Endothelial cell of umbilical vein (primary cell): Measurements from ENCODE around the gene PKNOX2. TPM values are rescaled to one million over a fixed set of nuclear protein-coding genes. Genes with fewer than 3 reads are reported as not detected.

Source experiments
- BruUV-seq: library from RNA; stranded (reverse); fragments of 400-500 nt; replicated peaks from 2 replicates; lab custom pipeline; 2021; lab: Mats Ljungman, UMichigan
- CTCF ChIA-PET: fragments of 300-600, 350-600 bp; sonication (Branson Sonifier 250); formaldehyde crosslinking; loops from one replicate; lab custom pipeline; 2021; ENCODE audit warnings: antibody characterized with exemption, inconsistent platforms; lab: Charles Lee
- POLR2A ChIA-PET: fragments of 300-600, 350-600 bp; sonication (Branson Sonifier 250); formaldehyde crosslinking; loops from one replicate; lab custom pipeline; 2021; ENCODE audit warnings: antibody characterized with exemption, inconsistent platforms; lab: Charles Lee
- DNase-seq: peaks from one replicate; pipeline ENCODE4 v3.0.0-alpha.2; 2011; ENCODE audit warnings: low read depth, low spot score
- FAIRE-seq: peaks from 2 replicates; lab custom pipeline; 2011; peaks lifted over from hg19 to GRCh38; lab: Jason Lieb, UNC
- H2AFZ ChIP-seq: 2 replicates; pipeline ENCODE4 v1.6.0; 2012; ENCODE audit warnings: low read depth, low read length, control low read depth, inconsistent platforms
- H3K27ac ChIP-seq: 2 replicates; pipeline ENCODE4 v1.5.1; 2011; ENCODE audit warnings: low read depth, mild to moderate bottlenecking, control low read depth, low read length, moderate library complexity; ENCODE audit not compliant: insufficient read depth
- H3K27me3 ChIP-seq, 2 experiments: 2 replicates each; pipeline versions ENCODE4 v1.6.0 to v1.6.1; 2011; ENCODE audit warnings: low read length in 2 of 2, mixed read lengths in 1 of 2; ENCODE audit not compliant: control insufficient read depth in 2 of 2, insufficient read depth in 2 of 2
- H3K36me3 ChIP-seq, 2 experiments: 2 replicates in 1 of 2; 3 replicates in 1 of 2; pipeline ENCODE4 v1.5.1; 2011; ENCODE audit warnings: low read length in 2 of 2, mild to moderate bottlenecking in 1 of 2, moderate library complexity in 1 of 2; ENCODE audit not compliant: control insufficient read depth in 2 of 2, insufficient read depth in 2 of 2; ENCODE audit errors: extremely low read depth in 1 of 2
- H3K4me1 ChIP-seq: 3 replicates; pipeline ENCODE4 v1.5.1; 2011; ENCODE audit warnings: mild to moderate bottlenecking, low read length; ENCODE audit not compliant: control insufficient read depth, insufficient read depth; ENCODE audit errors: extremely low read depth
- H3K4me2 ChIP-seq: 2 replicates; pipeline ENCODE4 v1.6.1; 2011; ENCODE audit warnings: low read length, control low read depth, mixed read lengths; ENCODE audit not compliant: insufficient read depth
- H3K4me3 ChIP-seq, 3 experiments: fragments of 200-600 bp in 1 of 3; sonication (generic), shearing (Covaris generic) in 1 of 3; replicated peaks in 1 of 3; 2 replicates each; pipeline ENCODE4 v1.5.1; 2011 to 2016; ENCODE audit warnings: control low read depth in 3 of 3, low read length in 3 of 3, mild to moderate bottlenecking in 2 of 3, inconsistent platforms in 1 of 3, low read depth in 1 of 3, moderate library complexity in 1 of 3; ENCODE audit not compliant: insufficient read depth in 1 of 3
- H3K79me2 ChIP-seq: 2 replicates; pipeline ENCODE4 v1.6.0; 2012; ENCODE audit warnings: low read length, inconsistent platforms; ENCODE audit not compliant: control insufficient read depth, insufficient read depth
- H3K9ac ChIP-seq: replicated peaks from 2 replicates; pipeline ENCODE3; 2011; ENCODE audit warnings: low read length, control low read depth; ENCODE audit not compliant: insufficient read depth; ENCODE audit errors: extremely low read depth
- H3K9me1 ChIP-seq: replicated peaks from 3 replicates; pipeline ENCODE4 v1.6.0; 2011; ENCODE audit warnings: mild to moderate bottlenecking, low read length; ENCODE audit not compliant: control insufficient read depth, insufficient read depth; ENCODE audit errors: extremely low read depth
- H3K9me3 ChIP-seq: replicated peaks from 2 replicates; pipeline ENCODE4 v1.5.1; 2012; ENCODE audit warnings: low read length, inconsistent platforms; ENCODE audit not compliant: control insufficient read depth, insufficient read depth
- H4K20me1 ChIP-seq: replicated peaks from 2 replicates; pipeline ENCODE3; 2011; ENCODE audit warnings: mild to moderate bottlenecking, low read length; ENCODE audit not compliant: control insufficient read depth, insufficient read depth; ENCODE audit errors: extremely low read depth
- CTCF ChIP-seq, 2 donors: IDR thresholded peaks; 1 replicate in 1 of 2; 2 replicates in 1 of 2; pipeline ENCODE4 v1.5.1; 2011; ENCODE audit warnings: low read length in 2 of 2, mild to moderate bottlenecking in 2 of 2, moderate library complexity in 2 of 2, control low read depth in 1 of 2, inconsistent platforms in 1 of 2, low read depth in 1 of 2; ENCODE audit not compliant: insufficient read depth in 1 of 2; ENCODE audit errors: extremely low read depth in 1 of 2
- EZH2 ChIP-seq: IDR thresholded peaks from 2 replicates; pipeline ENCODE4 v1.6.1; 2012; ENCODE audit warnings: borderline replicate concordance, low read depth, mild to moderate bottlenecking, moderate library complexity, low read length, inconsistent platforms; ENCODE audit not compliant: severe bottlenecking
- FOS ChIP-seq: IDR thresholded peaks from 2 replicates; pipeline ENCODE4 v1.6.1; 2011; ENCODE audit warnings: mild to moderate bottlenecking, low read length, moderate library complexity, borderline replicate concordance; ENCODE audit not compliant: insufficient read depth
- GATA2 ChIP-seq: IDR thresholded peaks from 2 replicates; pipeline ENCODE4 v1.7.0; 2011; ENCODE audit warnings: low read depth, mild to moderate bottlenecking, moderate library complexity, mixed read lengths, low read length; ENCODE audit not compliant: insufficient read length, insufficient read depth
- JUN ChIP-seq: IDR thresholded peaks from 2 replicates; pipeline ENCODE4 v1.6.1; 2011; ENCODE audit warnings: borderline replicate concordance, low read depth; ENCODE audit not compliant: insufficient read length, insufficient read depth
- MYC ChIP-seq: IDR thresholded peaks from one replicate; pipeline ENCODE4 v1.6.1; 2011; ENCODE audit warnings: mild to moderate bottlenecking, low read depth, low read length
- POLR2A ChIP-seq: IDR thresholded peaks from 2 replicates; pipeline ENCODE4 v1.6.1; 2012; ENCODE audit warnings: low read depth, mild to moderate bottlenecking, control low read depth, low read length
- POLR2AphosphoS5 ChIP-seq: IDR thresholded peaks from 2 replicates; pipeline ENCODE4 v1.6.1; 2012; ENCODE audit warnings: low read depth, mild to moderate bottlenecking, control low read depth, low read length, moderate library complexity; ENCODE audit not compliant: insufficient read depth
- dilution Hi-C: fragments of 300-500 bp; cut with MboI; formaldehyde crosslinking; loops from one replicate; pipeline ENCODE4 v1.15.0; 2019; ENCODE audit warnings: low sequenced_read_pairs; ENCODE audit not compliant: extremely low pct_ligation_motif_present
- intact Hi-C: fragments of 100-400 bp; cut with micrococcal nuclease; formaldehyde crosslinking; loops from one replicate; pipeline ENCODE4 v1.10.0; 2022
- polyA plus RNA-seq, 4 experiments: library from polyadenylated mRNA; depleted of rRNA in 3 of 4; stranded (reverse) in 3 of 4; unstranded in 1 of 4; fragments of >200 nt; gene quantifications; 2 replicates each; pipeline versions ENCODE4 v1.2.1 to v1.2.3, GENCODE V29; 2011 to 2012; ENCODE audit warnings: missing spikeins in 1 of 4
- total RNA-seq: library from RNA; stranded (reverse); gene quantifications from 2 replicates; pipeline ENCODE4 v1.2.3, GENCODE V29; 2021
- TF ChIP-seq, protein P1 (sequence below): IDR thresholded peaks from 2 replicates; pipeline ENCODE4 v1.6.1; 2011; ENCODE audit not compliant: insufficient read depth, insufficient read length

Gene PKNOX2
- total and polyA plus RNA-seq, 2 donors (not counting 3 experiments of a cell fraction or from before 2014, with no cell fraction given): 0.11 to 0.91 TPM

DNA sequence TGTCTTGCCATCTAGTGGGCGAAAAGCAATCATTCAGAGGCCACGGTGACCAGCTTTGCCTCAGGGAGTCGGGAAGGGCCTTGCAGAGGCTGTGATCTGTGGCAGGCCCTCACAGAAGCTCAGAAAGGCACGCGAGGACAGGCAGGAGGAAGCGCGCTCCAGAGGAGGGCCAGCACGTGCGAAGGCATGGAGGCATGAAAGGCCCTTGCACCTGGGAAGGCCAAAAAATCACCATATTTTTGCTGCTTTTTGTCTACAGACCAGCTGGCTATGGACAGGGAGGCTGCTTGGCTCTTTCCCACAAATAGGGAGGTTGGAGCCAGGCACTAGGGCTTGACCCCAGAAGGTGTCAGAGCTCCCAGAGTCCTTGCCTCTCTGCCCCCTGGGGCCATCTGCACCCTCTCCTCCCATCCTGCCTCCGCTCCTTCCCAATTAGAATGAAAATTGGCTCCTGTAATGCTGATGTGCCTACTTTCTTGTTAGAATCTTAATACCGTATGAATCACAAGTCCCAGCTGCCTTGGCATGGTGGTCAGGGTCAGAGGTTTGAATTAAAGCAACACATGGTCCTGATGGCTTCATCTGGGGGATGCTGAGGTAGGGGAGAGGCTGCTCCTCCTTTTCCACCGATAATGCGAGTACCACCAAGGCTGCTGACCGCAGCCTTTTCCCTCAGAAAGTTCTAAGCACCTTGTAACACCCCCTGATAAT lies 262.4 kb downstream of the PKNOX2 start:
- intact Hi-C loops: no loop called here
- BruUV-seq: no TSS peak
- POLR2A ChIA-PET: no interaction called here

More for the DNA sequence above, 262.4 kb downstream of the PKNOX2 start:
- no peaks in the 10 kb centered on the region for H3K27me3 ChIP-seq
- DNase-seq (no peak), FAIRE-seq (no peak)
- H3K4me1 ChIP-seq: no peaks in the 10 kb centered on the region
- no peaks in the 10 kb centered on the region for H3K9me1 ChIP-seq
- H3K79me2 ChIP-seq: no peaks in the 10 kb centered on the region
- H2AFZ ChIP-seq: no peak overlapping the region
- H3K36me3 ChIP-seq: no peaks in the 10 kb centered on the region
- no peak overlapping the region for H3K9ac ChIP-seq
- H4K20me1 ChIP-seq: no peaks in the 10 kb centered on the region
- no peak overlapping the region for H3K4me2 ChIP-seq
- no peak overlapping the region for H3K4me3 ChIP-seq
- CTCF ChIA-PET: interaction anchor here (1.0 to 1.7 kb wide), 2 partner anchors 263 to 336 kb away, joined by 3 to 6 read pairs; partner anchors contain the start of gene PKNOX2
- dilution Hi-C loops: no loop called here
- TF ChIP-seq POLR2A: no peak
- TF ChIP-seq POLR2AphosphoS5: no peak
- TF ChIP-seq JUN: no peak
- no peak for TF ChIP-seq FOS
- TF ChIP-seq MYC: no peak
- TF ChIP-seq, protein P1, sequence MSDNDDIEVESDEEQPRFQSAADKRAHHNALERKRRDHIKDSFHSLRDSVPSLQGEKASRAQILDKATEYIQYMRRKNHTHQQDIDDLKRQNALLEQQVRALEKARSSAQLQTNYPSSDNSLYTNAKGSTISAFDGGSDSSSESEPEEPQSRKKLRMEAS: no peak
- TF ChIP-seq GATA2: no peak
- no peak for TF ChIP-seq CTCF (IDR thresholded peaks at IDR 0.05; ENCODE audit: extremely low read depth in 1 of 2, insufficient read depth in 1 of 2, low read depth in 1 of 2, low read length in 2 of 2)
- TF ChIP-seq EZH2: no peak
- H3K27ac ChIP-seq: no peak overlapping the region
- no peaks in the 10 kb centered on the region for H3K9me3 ChIP-seq
